CMK (cell line): ENCODE results near the gene ITGBL1.

ENCODE experiments used
- DNase-seq: peaks from one replicate; pipeline ENCODE4 v3.0.0-alpha.2; 2010; ENCODE audit warnings: low read depth

The ITGBL1 gene

GRCh38 chr13:101698400-101698799, 245.9 kb downstream of the ITGBL1 start:
- DNase-seq = no peak

- no peak for DNase-seq
Observed at GRCh38 chr13:101700598-101700997, 248.1 kb downstream of the ITGBL1 start.

- no peak for DNase-seq
Observed at GRCh38 chr13:101703081-101703480, 250.6 kb downstream of the ITGBL1 start.

- no peak for DNase-seq
Observed at GRCh38 chr13:101703838-101704237, 251.4 kb downstream of the ITGBL1 start.

- DNase-seq = no peak
Observed at GRCh38 chr13:101706651-101707050, 254.2 kb downstream of the ITGBL1 start.

- DNase-seq = no peak
Observed at GRCh38 chr13:101707659-101708058, 255.2 kb downstream of the ITGBL1 start.

GRCh38 chr13:101708115-101708514, 255.6 kb downstream of the ITGBL1 start:
- DNase-seq = no peak

- no peak for DNase-seq
Observed at GRCh38 chr13:101709952-101710351, 257.5 kb downstream of the ITGBL1 start.

GRCh38 chr13:101711307-101712025, 259.0 kb downstream of the ITGBL1 start:
- no peak for DNase-seq

GRCh38 chr13:101712026-101712348, 259.5 kb downstream of the ITGBL1 start:
- no peak for DNase-seq

- no peak for DNase-seq
Observed at GRCh38 chr13:101714195-101714594, 261.7 kb downstream of the ITGBL1 start.

GRCh38 chr13:101717353-101717752, 264.9 kb downstream of the ITGBL1 start:
- DNase-seq = no peak

GRCh38 chr13:101718496-101718895, 266.0 kb downstream of the ITGBL1 start:
- no peak for DNase-seq

GRCh38 chr13:101726681-101727080, 274.2 kb downstream of the ITGBL1 start:
- no peak for DNase-seq

- no peak for DNase-seq
Observed at GRCh38 chr13:101727118-101727517, 274.6 kb downstream of the ITGBL1 start.

GRCh38 chr13:101728021-101728420, 275.5 kb downstream of the ITGBL1 start:
- DNase-seq = no peak

GRCh38 chr13:101728615-101729014, 276.1 kb downstream of the ITGBL1 start:
- DNase-seq = no peak

GRCh38 chr13:101730420-101731000, 278.0 kb downstream of the ITGBL1 start:
- no peak for DNase-seq

- DNase-seq = no peak
Observed at GRCh38 chr13:101736566-101736965, 284.1 kb downstream of the ITGBL1 start.

- no peak for DNase-seq
Observed at GRCh38 chr13:101738336-101738735, 285.9 kb downstream of the ITGBL1 start.

- DNase-seq = no peak
Observed at GRCh38 chr13:101739382-101740178, 287.1 kb downstream of the ITGBL1 start.

GRCh38 chr13:101746513-101746912, 294.0 kb downstream of the ITGBL1 start:
- no peak for DNase-seq

GRCh38 chr13:101747039-101747438, 294.6 kb downstream of the ITGBL1 start:
- DNase-seq = no peak
